Measurements from ENCODE around the gene ITGA6. TPM values are rescaled to one million over a fixed set of nuclear protein-coding genes. Genes with fewer than 3 reads are reported as not detected.
"Not testable (repeated sequence)": the region's sequence is repeated elsewhere in the genome, so short reads cannot be mapped to it uniquely, and the experiment has no call there.

The ITGA6 gene
- polyA plus RNA-seq, 1 donor: 84.2 TPM

DNA sequence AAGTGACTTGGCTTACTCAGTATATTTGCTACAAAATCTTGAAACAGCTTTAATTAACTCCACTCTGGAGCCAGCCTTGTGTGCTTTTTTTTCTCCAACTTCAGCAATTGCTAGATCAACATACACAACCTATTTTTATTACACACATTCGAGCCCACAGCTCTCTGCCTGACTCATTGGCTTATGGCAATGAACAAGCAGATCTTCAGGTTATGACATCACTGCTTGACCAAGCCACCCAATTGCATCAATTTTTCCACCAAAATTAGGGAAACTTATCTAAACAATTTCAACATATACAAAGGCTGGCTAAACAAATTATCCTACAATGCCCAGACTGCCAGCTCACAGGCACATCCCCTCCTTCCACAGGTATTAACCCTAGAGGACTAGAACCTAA, 88.9 kb downstream of the ITGA6 start:
- no peak for DNase-seq (ENCODE audit: low read depth)

DNA sequence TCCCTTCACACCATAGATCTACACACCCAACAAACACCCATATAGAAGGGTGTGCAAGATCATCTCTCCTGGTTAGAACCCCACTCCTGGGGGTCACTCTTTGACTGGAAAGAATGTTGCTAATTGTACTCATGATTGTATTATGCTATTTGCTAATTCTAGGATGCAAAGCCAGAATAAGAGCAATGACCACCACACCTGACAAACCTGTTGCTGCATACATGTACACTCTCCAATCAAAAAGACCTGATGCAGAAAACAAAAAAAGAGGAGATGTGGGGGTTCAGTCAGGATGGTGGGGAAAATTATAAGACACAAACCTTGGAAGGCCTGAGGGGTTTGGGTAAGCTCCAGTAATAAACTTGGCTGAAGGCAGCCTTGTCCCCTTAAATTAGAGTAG, 91.6 kb downstream of the ITGA6 start:
- DNase-seq (ENCODE audit: low read depth): no peak

GRCh38 chr2:172525601-172526000, 98.2 kb downstream of the ITGA6 start:
- no peak for DNase-seq (ENCODE audit: low read depth)

DNA sequence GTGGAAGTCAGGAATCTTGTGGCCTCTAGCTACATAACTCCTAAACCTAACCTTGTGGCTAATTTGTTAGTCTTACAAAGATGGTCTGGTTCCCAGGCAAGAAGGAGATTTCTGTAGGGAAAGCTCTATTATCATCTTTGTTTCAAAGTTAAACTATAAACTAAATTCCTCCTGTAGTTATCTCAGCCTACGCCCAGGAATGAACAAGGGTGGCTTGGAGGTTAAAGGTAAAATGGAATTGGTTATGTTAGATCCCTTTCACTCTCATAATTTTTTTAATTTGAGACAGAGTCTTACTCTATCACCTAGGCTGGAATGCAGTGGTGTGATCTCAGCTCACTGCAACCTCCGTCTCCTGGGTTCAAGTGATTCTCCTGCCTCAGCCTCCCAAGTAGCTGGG, 103.9 kb downstream of the ITGA6 start:
- DNase-seq (ENCODE audit: low read depth): no peak

DNA sequence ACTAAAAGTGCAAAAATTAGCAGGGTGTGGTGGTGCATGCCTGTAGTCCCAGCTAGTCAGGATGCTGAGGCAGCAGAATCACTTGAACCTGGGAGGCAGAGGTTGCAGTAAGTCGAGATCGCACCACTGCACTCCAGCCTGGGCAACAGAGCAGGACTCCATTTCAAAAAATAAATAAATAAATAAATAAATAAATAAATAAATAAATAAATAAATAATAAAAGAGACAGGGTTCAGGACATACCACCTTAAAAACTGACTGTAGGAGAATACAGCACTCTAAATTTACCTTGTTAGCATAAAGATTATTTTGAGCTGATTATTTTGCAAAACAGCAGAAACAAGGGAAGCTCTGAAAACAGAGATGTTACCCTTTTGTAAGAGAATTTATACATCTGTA, 105.1 kb downstream of the ITGA6 start:
- DNase-seq (ENCODE audit: low read depth): not testable (repeated sequence)

DNA sequence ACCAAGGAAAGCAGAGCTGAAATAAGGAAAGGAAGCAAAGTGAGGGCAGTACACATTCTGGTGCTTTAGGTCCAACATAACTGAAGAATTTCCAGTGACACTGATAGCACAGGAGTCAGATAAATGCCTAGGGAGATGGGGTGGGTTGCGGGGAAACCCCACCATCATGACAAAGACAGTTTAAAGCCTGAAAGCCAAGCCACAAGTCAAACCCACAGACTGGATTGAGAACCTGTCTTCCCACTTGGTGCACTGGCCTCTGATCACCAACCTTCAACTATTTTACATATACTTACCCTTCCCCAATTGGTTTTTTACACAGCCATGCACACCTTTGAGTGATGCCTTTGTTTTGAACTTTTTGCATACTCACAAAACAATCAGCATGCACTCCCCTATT, 106.3 kb downstream of the ITGA6 start:
- no peak for DNase-seq (ENCODE audit: low read depth)

DNA sequence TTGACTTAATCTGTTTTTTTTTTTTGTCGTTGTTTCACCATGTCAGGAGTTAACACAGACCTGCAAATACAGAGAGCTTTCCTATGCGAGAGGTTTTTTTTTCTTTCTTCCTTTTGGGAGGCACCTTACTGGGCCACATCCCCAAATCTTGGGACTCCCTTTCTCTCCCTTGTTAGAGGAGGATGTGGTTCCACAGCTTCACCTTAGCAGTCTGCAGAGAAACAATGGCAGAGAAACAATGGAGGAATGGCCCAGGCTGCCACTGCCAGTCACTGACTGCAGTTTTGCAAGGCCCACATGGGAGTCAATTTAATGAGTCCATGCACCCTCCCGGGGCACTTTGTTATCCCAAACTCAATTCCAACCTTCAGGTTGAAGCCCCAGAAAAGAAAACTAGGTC, 107.7 kb downstream of the ITGA6 start:
- no peak for DNase-seq (ENCODE audit: low read depth)

- DNase-seq (ENCODE audit: low read depth): not testable (repeated sequence)
These were observed 110.5 kb downstream of the ITGA6 start for GRCh38 chr2:172537851-172538250.

DNA sequence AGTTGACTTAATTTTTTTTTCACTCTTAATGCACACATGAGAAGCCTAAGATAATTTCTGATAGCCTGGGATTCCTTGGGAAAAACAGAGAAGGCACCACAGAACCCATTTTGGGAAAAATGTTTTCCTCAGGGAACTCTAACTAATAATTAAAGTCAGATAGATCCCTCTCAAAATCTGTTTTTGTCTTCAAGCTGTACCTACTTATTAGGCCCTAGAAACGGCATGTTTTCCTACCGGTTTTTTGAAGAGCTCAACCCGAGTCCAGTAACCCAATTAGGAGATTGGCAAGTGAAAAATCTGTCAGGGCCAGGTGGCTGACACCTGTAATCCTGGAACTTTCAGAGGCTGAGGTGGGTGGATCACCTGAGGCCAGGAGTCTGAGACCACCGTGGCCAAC, 112.4 kb downstream of the ITGA6 start:
- no peak for DNase-seq (ENCODE audit: low read depth)

- no peak for DNase-seq (ENCODE audit: low read depth)
These were observed 113.0 kb downstream of the ITGA6 start for GRCh38 chr2:172540421-172540820.

DNA sequence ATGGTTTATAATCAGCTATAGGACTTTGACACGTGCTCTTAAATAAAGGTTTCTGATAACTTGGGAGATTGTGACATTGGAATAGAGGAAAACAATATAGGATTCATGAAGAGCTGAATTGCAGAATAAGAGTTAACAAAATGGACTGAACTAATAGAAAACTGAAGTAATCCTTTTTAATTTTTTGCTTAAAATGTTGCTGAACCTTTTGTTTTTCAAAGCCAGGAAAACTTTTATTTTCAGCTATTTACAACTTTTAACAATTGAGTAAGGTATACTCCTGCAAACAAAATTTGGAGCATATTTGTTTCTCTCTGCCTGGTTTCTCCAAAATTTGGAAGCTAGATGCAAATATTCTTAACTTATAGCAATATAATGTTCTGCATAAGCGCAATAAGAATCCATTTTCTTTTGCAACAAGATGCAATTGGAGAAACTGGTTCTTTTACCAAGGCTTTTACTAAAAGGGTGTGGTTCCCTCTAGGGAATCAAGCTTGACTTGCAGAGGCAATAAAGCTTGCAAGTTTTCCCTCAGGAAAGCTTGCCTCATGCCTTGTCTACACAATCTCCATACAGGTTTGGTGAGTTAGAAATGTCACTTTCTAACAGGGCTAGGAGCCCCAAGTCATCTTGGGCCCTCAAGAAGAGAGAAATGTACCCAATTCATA, 118.2 kb downstream of the ITGA6 start:
- DNase-seq (ENCODE audit: low read depth): no peak

DNA sequence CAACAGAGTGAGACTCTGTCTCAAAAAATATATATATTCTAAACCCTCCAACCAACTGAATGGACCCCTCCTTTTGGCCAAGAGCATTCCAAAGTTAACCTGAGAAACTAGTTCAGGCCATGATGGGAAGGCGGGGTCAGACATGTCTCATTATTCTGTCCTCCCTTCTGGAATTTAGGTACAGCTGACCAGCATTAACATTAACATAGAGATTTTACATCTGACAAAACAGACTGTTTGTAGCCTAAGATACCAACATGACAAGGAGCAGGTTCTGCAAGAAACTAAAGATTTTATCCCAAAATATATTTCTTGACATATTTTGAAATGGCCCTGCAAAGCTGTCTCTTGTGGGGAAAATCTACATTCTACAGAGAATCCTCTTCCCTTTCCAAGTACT, 121.7 kb downstream of the ITGA6 start:
- DNase-seq (ENCODE audit: low read depth): no peak

GRCh38 chr2:172549802-172550201, 122.4 kb downstream of the ITGA6 start:
- DNase-seq (ENCODE audit: low read depth): not testable (repeated sequence)

- no peak for DNase-seq (ENCODE audit: low read depth)
These were observed 123.0 kb downstream of the ITGA6 start for GRCh38 chr2:172550419-172550818.

- DNase-seq (ENCODE audit: low read depth): no peak
These were observed 123.9 kb downstream of the ITGA6 start for GRCh38 chr2:172551271-172551670.

GRCh38 chr2:172552547-172553291, 125.3 kb downstream of the ITGA6 start:
- no peak for DNase-seq (ENCODE audit: low read depth)

DNA sequence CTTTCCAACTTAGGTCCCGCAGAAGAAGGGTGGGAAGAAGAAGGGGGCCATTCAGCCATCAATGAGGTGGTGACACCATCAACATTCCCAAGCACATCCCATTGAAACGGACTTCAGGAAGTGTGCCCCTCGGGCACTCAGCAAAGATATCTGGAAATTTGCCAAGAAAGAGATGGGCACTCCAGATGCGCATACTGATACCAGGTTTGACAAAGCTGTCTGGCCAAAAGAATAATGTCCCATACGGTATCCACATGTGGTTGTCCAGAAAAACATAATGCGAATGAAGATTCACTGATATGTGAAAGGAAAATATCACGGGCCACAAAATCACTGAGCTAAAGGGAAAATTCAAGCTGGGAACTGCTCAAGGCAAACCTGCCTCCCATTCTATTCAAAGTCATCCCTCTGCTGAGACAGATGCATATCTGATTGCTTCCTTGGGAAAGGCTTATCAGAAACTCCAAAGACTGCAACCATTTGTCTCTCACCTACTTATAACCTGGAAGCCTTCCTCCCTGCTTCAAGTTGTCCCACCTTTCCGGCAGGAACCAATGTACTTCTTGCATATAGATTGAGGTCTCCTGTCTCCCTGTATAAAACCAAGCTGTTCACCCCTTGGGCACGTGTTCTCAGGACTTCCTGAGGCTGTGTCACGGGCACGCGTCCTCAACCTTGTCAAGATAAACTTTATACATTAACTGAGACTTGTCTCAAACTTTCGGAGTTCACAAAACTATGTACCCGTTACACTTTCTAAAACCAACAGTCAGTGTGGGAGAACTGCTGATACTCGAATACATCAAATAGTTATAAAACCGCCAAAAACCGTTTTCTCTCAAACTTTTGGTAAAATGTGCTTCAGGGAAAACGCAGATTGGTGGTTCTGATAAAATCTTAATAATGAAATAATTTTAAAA, 127.2 kb downstream of the ITGA6 start:
- no peak for DNase-seq (ENCODE audit: low read depth)

GRCh38 chr2:172555272-172555521, 127.8 kb downstream of the ITGA6 start:
- no peak for DNase-seq (ENCODE audit: low read depth)
